Thoracic aorta (tissue), 2 donors: Measurements from ENCODE around the gene CPSF7. TPM values are rescaled to one million over a fixed set of nuclear protein-coding genes. Genes with fewer than 3 reads are reported as not detected.

Experiments
- ATAC-seq: fragments of 150-250 bp; one replicate; pipeline ENCODE4 v1.8.0; 2017; ENCODE audit warnings: low read depth; ENCODE audit not compliant: insufficient number of reproducible peaks, low FRiP score
- DNase-seq: peaks from one replicate; pipeline ENCODE4 v3.0.0-alpha.2; 2020; ENCODE audit warnings: low spot score
- H3K27ac ChIP-seq, 2 donors: fragments of 200-600 bp; sonication (generic); 1 replicate in 1 of 2; 2 replicates in 1 of 2; pipeline ENCODE4 v1.5.1; 2016; ENCODE audit warnings: mild to moderate bottlenecking in 2 of 2, moderate library complexity in 2 of 2
- H3K27me3 ChIP-seq: fragments of 200-600 bp; sonication (generic); replicated peaks from 2 replicates; pipeline ENCODE4 v1.6.0; 2016; ENCODE audit warnings: mild to moderate bottlenecking; ENCODE audit not compliant: insufficient read depth
- H3K36me3 ChIP-seq: fragments of 200-600 bp; sonication (generic); one replicate; pipeline ENCODE4 v1.5.1; 2016
- H3K4me1 ChIP-seq, 2 donors: fragments of 200-600 bp; sonication (generic); 1 replicate in 1 of 2; 2 replicates in 1 of 2; pipeline versions ENCODE4 v1.5.1 to v1.6.0; 2016; ENCODE audit warnings: low read depth in 2 of 2, mild to moderate bottlenecking in 1 of 2; ENCODE audit not compliant: control insufficient read depth in 1 of 2
- H3K4me3 ChIP-seq: fragments of 200-600 bp; sonication (generic); 2 replicates; pipeline ENCODE4 v1.5.1; 2016; ENCODE audit warnings: mild to moderate bottlenecking
- H3K9me3 ChIP-seq: fragments of 200-600 bp; sonication (generic); 2 replicates; pipeline ENCODE4 v1.5.1; 2016
- total RNA-seq, 2 donors: library from RNA; depleted of rRNA; stranded (reverse); fragments of >200 nt; gene quantifications; one replicate each; pipeline versions ENCODE4 v1.1.0 to v1.2.3, GENCODE V29; 2016
- TF ChIP-seq, protein P1 (sequence below): fragments of 200-600 bp; sonication (generic); IDR thresholded peaks from one replicate; pipeline ENCODE4 v1.5.1; 2019; ENCODE audit warnings: antibody characterized with exemption

Gene CPSF7
- total RNA-seq, 2 donors from 2014 or later, result 54.3 to 69.7 TPM

DNA sequence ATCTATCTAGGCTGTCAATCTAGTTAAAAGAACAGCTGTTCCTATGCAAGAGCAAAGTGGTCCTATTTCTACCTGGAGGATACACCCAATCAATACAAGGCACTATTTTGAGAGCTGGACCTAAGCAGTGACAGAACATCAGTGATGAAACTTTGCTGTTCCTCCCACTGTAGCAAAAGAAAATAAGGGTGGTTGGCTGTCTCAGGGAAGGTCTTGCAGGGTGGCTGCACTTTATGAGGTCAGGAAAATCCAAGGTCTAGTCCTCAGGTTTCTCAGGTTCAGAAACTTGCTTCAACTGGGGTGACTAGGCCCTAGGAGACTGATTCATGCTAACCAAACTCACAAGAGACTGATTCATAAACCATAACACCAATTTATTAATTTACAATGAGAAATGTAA, 11.6 kb downstream of the CPSF7 start:
- H3K4me1 ChIP-seq, result peaks cover 0 to 12% of the 10 kb centered on the region in 2 donors
- no peak overlapping the region for H3K27ac ChIP-seq
- DNase-seq, result no peak
- H3K9me3 ChIP-seq, result no peaks in the 10 kb centered on the region
- H3K36me3 ChIP-seq, result peaks cover 75% of the 10 kb centered on the region
- TF ChIP-seq, protein P1, sequence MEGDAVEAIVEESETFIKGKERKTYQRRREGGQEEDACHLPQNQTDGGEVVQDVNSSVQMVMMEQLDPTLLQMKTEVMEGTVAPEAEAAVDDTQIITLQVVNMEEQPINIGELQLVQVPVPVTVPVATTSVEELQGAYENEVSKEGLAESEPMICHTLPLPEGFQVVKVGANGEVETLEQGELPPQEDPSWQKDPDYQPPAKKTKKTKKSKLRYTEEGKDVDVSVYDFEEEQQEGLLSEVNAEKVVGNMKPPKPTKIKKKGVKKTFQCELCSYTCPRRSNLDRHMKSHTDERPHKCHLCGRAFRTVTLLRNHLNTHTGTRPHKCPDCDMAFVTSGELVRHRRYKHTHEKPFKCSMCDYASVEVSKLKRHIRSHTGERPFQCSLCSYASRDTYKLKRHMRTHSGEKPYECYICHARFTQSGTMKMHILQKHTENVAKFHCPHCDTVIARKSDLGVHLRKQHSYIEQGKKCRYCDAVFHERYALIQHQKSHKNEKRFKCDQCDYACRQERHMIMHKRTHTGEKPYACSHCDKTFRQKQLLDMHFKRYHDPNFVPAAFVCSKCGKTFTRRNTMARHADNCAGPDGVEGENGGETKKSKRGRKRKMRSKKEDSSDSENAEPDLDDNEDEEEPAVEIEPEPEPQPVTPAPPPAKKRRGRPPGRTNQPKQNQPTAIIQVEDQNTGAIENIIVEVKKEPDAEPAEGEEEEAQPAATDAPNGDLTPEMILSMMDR, result no peak
- H3K27me3 ChIP-seq, result no peaks in the 10 kb centered on the region
- H3K4me3 ChIP-seq, result no peak overlapping the region
- no peak for ATAC-seq

GRCh38 chr11:61417670-61418069, 12.1 kb downstream of the CPSF7 start:
- peaks cover 0 to 13% of the 10 kb centered on the region in 2 donors for H3K4me1 ChIP-seq
- H3K9me3 ChIP-seq, result no peaks in the 10 kb centered on the region
- no peak overlapping the region for H3K4me3 ChIP-seq
- no peak overlapping the region for H3K27ac ChIP-seq
- DNase-seq, result no peak
- peaks cover 79% of the 10 kb centered on the region for H3K36me3 ChIP-seq
- H3K27me3 ChIP-seq, result no peaks in the 10 kb centered on the region
- TF ChIP-seq, protein P1, result no peak
- no peak for ATAC-seq

- H3K4me3 ChIP-seq, result no peak overlapping the region
- H3K4me1 ChIP-seq, result peaks cover 0 to 9% of the 10 kb centered on the region in 2 donors
- peaks cover 81% of the 10 kb centered on the region for H3K36me3 ChIP-seq
- DNase-seq, result no peak
- no peak for ATAC-seq
- TF ChIP-seq, protein P1, result no peak
- no peaks in the 10 kb centered on the region for H3K9me3 ChIP-seq
- H3K27ac ChIP-seq, result no peak overlapping the region
- no peaks in the 10 kb centered on the region for H3K27me3 ChIP-seq
Measured at GRCh38 chr11:61416941-61417340, 12.8 kb downstream of the CPSF7 start.

GRCh38 chr11:61415381-61415780, 14.4 kb downstream of the CPSF7 start:
- DNase-seq (no peak), ATAC-seq (no peak)
- Histone ChIP-seq H3K27me3 (no peaks in the 10 kb centered on the region), H3K4me1 (peaks cover 0 to 9% of the 10 kb centered on the region in 2 donors), H3K36me3 (peaks cover 83% of the 10 kb centered on the region), H3K27ac (no peak overlapping the region), H3K4me3 (no peak overlapping the region), H3K9me3 (no peaks in the 10 kb centered on the region)
- TF ChIP-seq, protein P1, result no peak

DNA sequence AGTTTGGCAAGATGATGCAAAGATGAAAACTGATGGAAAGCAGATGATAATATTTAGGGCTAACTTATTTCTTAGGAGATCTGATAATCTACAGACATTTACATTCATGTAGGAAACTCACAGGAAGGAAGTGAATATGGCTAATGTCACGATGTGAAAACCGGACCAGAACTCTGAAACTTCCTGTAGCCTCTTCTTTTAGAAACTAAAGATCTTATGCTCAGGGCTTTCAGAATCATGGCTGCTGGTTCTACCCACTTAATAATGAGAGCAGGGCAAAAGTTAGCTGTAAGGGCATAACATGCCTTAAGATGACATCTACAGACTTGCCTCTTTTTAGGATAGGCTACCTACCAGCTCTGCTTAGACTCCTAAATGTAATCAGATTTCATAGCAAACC, 15.2 kb downstream of the CPSF7 start:
- ATAC-seq (no peak), DNase-seq (no peak)
- no peak overlapping the region for H3K4me3 ChIP-seq
- TF ChIP-seq, protein P1, result no peak
- no peak overlapping the region for H3K27ac ChIP-seq
- H3K4me1 ChIP-seq, result peaks cover 0 to 9% of the 10 kb centered on the region in 2 donors
- H3K27me3 ChIP-seq, result no peaks in the 10 kb centered on the region
- peaks cover 80% of the 10 kb centered on the region for H3K36me3 ChIP-seq
- no peaks in the 10 kb centered on the region for H3K9me3 ChIP-seq
